PC-9 (cell line): ENCODE measurements around the gene TMEM45B.

Source experiments
- CTCF ChIP-seq: fragments of 200-600 bp; sonication (generic); conservative IDR thresholded peaks from 2 replicates; pipeline ENCODE4 v1.6.1; 2017; ENCODE audit warnings: mixed run types, antibody characterized with exemption, mild to moderate bottlenecking, moderate library complexity
- EZH2 ChIP-seq: fragments of 200-600 bp; sonication (generic); IDR thresholded peaks from 2 replicates; pipeline ENCODE4 v1.8.0; 2017; ENCODE audit warnings: antibody characterized with exemption, low read depth

GRCh38 chr11:129840236-129840635 is 24.6 kb downstream of the TMEM45B start:
- TF ChIP-seq CTCF (no peak), EZH2 (no peak)
